A673 (cell line): ENCODE measurements around the gene LTF. TPM values are rescaled to one million over a fixed set of nuclear protein-coding genes. Genes with fewer than 3 reads are reported as not detected.

Experiments used
- BruUV-seq: library from RNA; stranded (reverse); fragments of 400-500 nt; replicated peaks from 2 replicates; lab custom pipeline; 2021; lab: Mats Ljungman, UMichigan
- CTCF ChIA-PET: fragments of 300-600 bp; sonication (Branson Sonifier 250); formaldehyde crosslinking; loops from one replicate; lab custom pipeline; 2022; ENCODE audit warnings: antibody characterized with exemption; lab: Charles Lee
- POLR2A ChIA-PET: fragments of 300-600 bp; sonication (Branson Sonifier 250); formaldehyde crosslinking; loops from one replicate; lab custom pipeline; 2022; ENCODE audit warnings: antibody characterized with exemption; ENCODE audit not compliant: low non-redundant PET; lab: Charles Lee
- DNase-seq: peaks from one replicate; pipeline ENCODE4 v3.0.0-alpha.2; 2015; ENCODE audit warnings: low spot score
- H3K27ac ChIP-seq: fragments of 200-600 bp; sonication (generic); 2 replicates; pipeline ENCODE4 v1.5.1; 2016; ENCODE audit warnings: mixed run types, low read depth, mild to moderate bottlenecking, mixed read lengths, antibody characterized with exemption, low read length; ENCODE audit not compliant: poor library complexity, severe bottlenecking
- H3K27me3 ChIP-seq: fragments of 200-600 bp; sonication (generic); replicated peaks from 2 replicates; pipeline ENCODE4 v1.6.1; 2017; ENCODE audit warnings: mixed run types, low read depth, mild to moderate bottlenecking, mixed read lengths, antibody characterized with exemption, low read length; ENCODE audit not compliant: insufficient read depth, poor library complexity
- H3K36me3 ChIP-seq: fragments of 200-600 bp; sonication (generic); 2 replicates; pipeline ENCODE4 v1.6.1; 2016; ENCODE audit warnings: mixed run types, mild to moderate bottlenecking, mixed read lengths, antibody characterized with exemption, low read length; ENCODE audit not compliant: insufficient read depth, poor library complexity, severe bottlenecking
- H3K4me1 ChIP-seq: fragments of 200-600 bp; sonication (generic); 2 replicates; pipeline ENCODE4 v1.6.1; 2017; ENCODE audit warnings: mixed run types, mild to moderate bottlenecking, mixed read lengths, antibody characterized with exemption, low read length; ENCODE audit not compliant: insufficient read depth, poor library complexity, severe bottlenecking
- H3K4me3 ChIP-seq: fragments of 200-600 bp; sonication (generic); 2 replicates; pipeline ENCODE4 v1.5.1; 2016; ENCODE audit warnings: low read depth, mixed run types, mild to moderate bottlenecking, mixed read lengths, low read length; ENCODE audit not compliant: poor library complexity, severe bottlenecking
- H3K9me3 ChIP-seq: fragments of 200-600 bp; sonication (generic); 2 replicates; pipeline ENCODE4 v1.6.1; 2016; ENCODE audit warnings: mixed run types, low read depth, mild to moderate bottlenecking, mixed read lengths, antibody characterized with exemption, low read length; ENCODE audit not compliant: poor library complexity, severe bottlenecking
- EZH2 ChIP-seq: fragments of 200-600 bp; sonication (generic); IDR thresholded peaks from 2 replicates; pipeline ENCODE4 v1.6.1; 2017; ENCODE audit warnings: borderline replicate concordance, low read depth, mild to moderate bottlenecking, mixed read lengths, antibody characterized with exemption, low read length; ENCODE audit not compliant: poor library complexity, severe bottlenecking
- intact Hi-C: fragments of 100-400 bp; cut with micrococcal nuclease; formaldehyde crosslinking; loops from one replicate; pipeline ENCODE4 v1.10.0; 2022; ENCODE audit not compliant: unreplicated experiment
- total RNA-seq: library from RNA; stranded (reverse); gene quantifications from 2 replicates; pipeline ENCODE4 v1.2.3, GENCODE V29; 2021
- TF ChIP-seq, protein P1 (sequence below): fragments of 300-800, 200-600 bp; sonication (generic); conservative IDR thresholded peaks from 2 replicates; pipeline ENCODE4 v1.5.1; 2017; ENCODE audit warnings: low read depth, mild to moderate bottlenecking, antibody characterized with exemption, low read length, moderate library complexity, mixed read lengths

Gene LTF
- total RNA-seq, 1 experiment from 2014 or later: not detected

DNA sequence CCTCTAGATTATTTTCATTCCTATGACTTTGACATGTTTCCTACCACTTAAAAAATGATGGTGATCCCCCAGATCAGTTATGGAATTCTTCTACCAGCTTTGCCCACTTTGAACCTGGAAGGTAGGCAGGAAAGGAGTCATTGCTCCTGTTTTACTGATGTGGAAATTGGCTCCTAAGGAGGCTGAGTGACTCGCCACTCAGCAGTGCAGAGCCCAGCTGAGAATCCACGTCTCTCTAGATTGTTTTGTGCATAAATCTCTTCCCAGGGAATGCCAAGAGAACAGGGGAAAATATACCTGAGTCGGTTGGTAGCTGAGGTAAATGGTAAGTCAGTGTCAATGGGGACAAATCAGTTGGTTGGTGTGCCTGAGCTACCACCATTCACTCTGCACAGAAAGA, 4.7 kb downstream of the LTF start:
- POLR2A ChIA-PET: no interaction called here
- intact Hi-C loops: no loop called here
- DNase-seq: no peak

DNA sequence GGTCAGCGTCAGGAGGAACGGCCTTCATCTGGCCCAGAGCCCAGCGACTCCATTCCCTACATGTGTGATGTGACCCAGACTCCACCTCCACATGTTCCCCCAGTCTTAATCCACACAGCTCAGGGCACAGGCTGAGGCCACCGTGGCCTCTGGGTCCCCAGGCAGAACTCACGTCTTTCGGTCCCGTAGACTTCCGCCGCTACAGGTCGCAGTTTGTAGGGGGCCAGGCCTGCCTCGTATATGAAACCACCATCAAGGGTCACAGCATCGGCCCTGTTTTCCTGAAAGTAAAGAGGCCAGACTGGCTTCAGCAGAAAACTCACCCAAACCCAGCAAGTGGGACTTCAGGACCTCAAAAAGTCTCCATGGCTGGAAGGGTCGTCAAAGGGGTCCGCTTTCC, 8.6 kb downstream of the LTF start:
- Histone ChIP-seq H3K4me3 (no peak overlapping the region), H3K9me3 (no peaks in the 10 kb centered on the region), H3K4me1 (no peaks in the 10 kb centered on the region), H3K36me3 (no peaks in the 10 kb centered on the region), H3K27ac (no peak overlapping the region), H3K27me3 (no peaks in the 10 kb centered on the region)
- TF ChIP-seq EZH2: no peak
- TF ChIP-seq, protein P1, sequence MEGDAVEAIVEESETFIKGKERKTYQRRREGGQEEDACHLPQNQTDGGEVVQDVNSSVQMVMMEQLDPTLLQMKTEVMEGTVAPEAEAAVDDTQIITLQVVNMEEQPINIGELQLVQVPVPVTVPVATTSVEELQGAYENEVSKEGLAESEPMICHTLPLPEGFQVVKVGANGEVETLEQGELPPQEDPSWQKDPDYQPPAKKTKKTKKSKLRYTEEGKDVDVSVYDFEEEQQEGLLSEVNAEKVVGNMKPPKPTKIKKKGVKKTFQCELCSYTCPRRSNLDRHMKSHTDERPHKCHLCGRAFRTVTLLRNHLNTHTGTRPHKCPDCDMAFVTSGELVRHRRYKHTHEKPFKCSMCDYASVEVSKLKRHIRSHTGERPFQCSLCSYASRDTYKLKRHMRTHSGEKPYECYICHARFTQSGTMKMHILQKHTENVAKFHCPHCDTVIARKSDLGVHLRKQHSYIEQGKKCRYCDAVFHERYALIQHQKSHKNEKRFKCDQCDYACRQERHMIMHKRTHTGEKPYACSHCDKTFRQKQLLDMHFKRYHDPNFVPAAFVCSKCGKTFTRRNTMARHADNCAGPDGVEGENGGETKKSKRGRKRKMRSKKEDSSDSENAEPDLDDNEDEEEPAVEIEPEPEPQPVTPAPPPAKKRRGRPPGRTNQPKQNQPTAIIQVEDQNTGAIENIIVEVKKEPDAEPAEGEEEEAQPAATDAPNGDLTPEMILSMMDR: no peak
- POLR2A ChIA-PET: no interaction called here
- intact Hi-C loops: no loop called here
- no peak for DNase-seq
- no TSS peak for BruUV-seq
- CTCF ChIA-PET: no interaction called here

More for the DNA sequence above, 4.7 kb downstream of the LTF start:
- Histone ChIP-seq H3K27me3 (no peaks in the 10 kb centered on the region), H3K9me3 (no peaks in the 10 kb centered on the region), H3K4me3 (no peak overlapping the region), H3K4me1 (no peaks in the 10 kb centered on the region), H3K36me3 (no peaks in the 10 kb centered on the region), H3K27ac (no peak overlapping the region)
- TF ChIP-seq, protein P1: no peak
- no peak for TF ChIP-seq EZH2
- CTCF ChIA-PET: no interaction called here
- no TSS peak for BruUV-seq

DNA sequence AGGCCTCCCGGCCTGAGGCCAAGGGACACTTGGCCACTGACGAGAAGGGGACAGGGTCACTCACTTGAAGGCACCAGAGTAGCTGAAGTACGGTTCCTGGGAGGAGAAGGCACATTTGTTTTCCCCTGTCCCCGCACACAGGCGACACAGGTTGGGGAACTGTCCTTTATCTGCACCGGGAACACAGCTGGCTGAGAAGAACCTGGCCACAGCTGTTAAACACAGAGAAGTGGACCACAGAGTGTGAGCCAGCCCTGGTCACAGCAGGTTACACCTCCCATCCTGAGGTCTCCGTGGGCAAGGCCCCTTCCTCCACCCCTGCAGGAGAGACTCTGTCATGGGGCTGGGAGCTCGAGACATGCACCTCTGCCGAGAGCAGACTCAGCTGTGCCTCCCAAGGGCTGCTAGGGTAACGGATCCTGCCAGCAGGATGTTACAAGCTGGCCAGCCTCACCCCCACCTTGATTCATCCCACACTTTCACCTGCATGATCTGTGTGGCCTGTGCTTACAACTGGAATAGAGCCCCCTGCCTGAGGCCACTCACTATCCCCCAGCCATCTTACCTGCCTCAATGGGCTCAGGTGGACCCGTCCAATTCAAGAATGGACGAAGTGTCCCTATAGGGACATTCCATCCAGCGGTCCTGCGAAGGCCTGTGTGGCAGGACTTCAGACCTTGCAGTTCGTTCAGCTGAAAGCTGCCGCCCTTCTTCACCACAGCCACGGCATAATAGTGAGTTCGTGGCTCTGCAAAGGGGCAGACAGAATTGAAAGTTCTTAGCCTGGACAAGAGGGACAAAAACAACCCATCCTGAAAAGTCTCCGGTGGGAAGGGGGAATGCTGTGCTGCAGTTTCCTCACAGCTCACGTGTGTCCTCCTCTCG, 9.2 kb downstream of the LTF start:
- BruUV-seq: no TSS peak
- CTCF ChIA-PET: no interaction called here

More for the DNA sequence above, 9.2 kb downstream of the LTF start:
- Histone ChIP-seq H3K36me3 (no peaks in the 10 kb centered on the region), H3K27ac (no peak overlapping the region), H3K4me1 (no peaks in the 10 kb centered on the region), H3K27me3 (no peaks in the 10 kb centered on the region), H3K4me3 (no peak overlapping the region), H3K9me3 (no peaks in the 10 kb centered on the region)
- POLR2A ChIA-PET: no interaction called here
- TF ChIP-seq, protein P1: no peak
- TF ChIP-seq EZH2: no peak
- intact Hi-C loops: no loop called here
- no peak for DNase-seq
